GM06990 (cell line): ENCODE results near the gene CHAD.

Experiments
- DNase-seq: peaks from one replicate; pipeline ENCODE4 v3.0.0-alpha.2; 2011; ENCODE audit not compliant: insufficient read length; ENCODE audit errors: extremely low read depth
- H3K27me3 ChIP-seq: replicated peaks from 2 replicates; pipeline ENCODE4 v1.6.0; 2011; ENCODE audit warnings: low read length; ENCODE audit not compliant: control insufficient read depth, insufficient read depth
- H3K36me3 ChIP-seq: 2 replicates; pipeline ENCODE4 v1.5.1; 2011; ENCODE audit warnings: low read length; ENCODE audit not compliant: control insufficient read depth, insufficient read depth
- H3K4me3 ChIP-seq: replicated peaks from 2 replicates; pipeline ENCODE4 v1.5.1; 2011; ENCODE audit warnings: low read depth, mild to moderate bottlenecking, control low read depth, low read length
- CTCF ChIP-seq: IDR thresholded peaks from 2 replicates; pipeline ENCODE4 v1.5.1; 2011; ENCODE audit warnings: low read length, control low read depth, mild to moderate bottlenecking, inconsistent platforms; ENCODE audit not compliant: insufficient read depth, poor library complexity, severe bottlenecking

The CHAD gene

DNA sequence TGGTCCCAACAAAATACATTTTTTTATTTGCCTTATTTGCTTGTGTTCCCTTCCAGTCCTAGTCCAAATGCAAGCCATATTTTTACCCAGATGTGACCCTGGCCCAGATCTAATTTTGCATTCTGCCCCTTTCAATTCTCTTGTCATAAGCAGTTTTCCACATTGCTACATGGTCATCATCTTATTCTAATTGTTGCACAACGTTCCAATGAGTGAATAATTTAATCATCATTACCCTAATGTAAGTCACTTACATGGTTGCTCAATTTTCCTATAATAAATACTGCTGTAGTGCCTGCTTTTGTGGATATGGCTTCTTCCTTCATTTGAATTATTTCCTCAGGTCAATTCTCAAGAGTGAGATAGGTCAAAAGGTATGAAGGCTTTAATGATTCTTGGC, 22.8 kb upstream of the CHAD start:
- H3K27me3 ChIP-seq, result no peaks in the 10 kb centered on the region
- no peak for TF ChIP-seq CTCF
- no peaks in the 10 kb centered on the region for H3K36me3 ChIP-seq

GRCh38 chr17:50488880-50489279, 20.2 kb upstream of the CHAD start:
- no peak overlapping the region for H3K4me3 ChIP-seq
- no peak for TF ChIP-seq CTCF
- H3K27me3 ChIP-seq, result no peaks in the 10 kb centered on the region
- DNase-seq, result no peak
- peaks cover 6% of the 10 kb centered on the region for H3K36me3 ChIP-seq

More for the DNA sequence above, 22.8 kb upstream of the CHAD start:
- no peak overlapping the region for H3K4me3 ChIP-seq
- DNase-seq, result no peak

- Histone ChIP-seq H3K4me3 (no peak overlapping the region), H3K36me3 (peaks cover 6% of the 10 kb centered on the region), H3K27me3 (no peaks in the 10 kb centered on the region)
- DNase-seq, result no peak
- TF ChIP-seq CTCF, result no peak
These were observed 18.8 kb upstream of the CHAD start for GRCh38 chr17:50487213-50488096.

DNA sequence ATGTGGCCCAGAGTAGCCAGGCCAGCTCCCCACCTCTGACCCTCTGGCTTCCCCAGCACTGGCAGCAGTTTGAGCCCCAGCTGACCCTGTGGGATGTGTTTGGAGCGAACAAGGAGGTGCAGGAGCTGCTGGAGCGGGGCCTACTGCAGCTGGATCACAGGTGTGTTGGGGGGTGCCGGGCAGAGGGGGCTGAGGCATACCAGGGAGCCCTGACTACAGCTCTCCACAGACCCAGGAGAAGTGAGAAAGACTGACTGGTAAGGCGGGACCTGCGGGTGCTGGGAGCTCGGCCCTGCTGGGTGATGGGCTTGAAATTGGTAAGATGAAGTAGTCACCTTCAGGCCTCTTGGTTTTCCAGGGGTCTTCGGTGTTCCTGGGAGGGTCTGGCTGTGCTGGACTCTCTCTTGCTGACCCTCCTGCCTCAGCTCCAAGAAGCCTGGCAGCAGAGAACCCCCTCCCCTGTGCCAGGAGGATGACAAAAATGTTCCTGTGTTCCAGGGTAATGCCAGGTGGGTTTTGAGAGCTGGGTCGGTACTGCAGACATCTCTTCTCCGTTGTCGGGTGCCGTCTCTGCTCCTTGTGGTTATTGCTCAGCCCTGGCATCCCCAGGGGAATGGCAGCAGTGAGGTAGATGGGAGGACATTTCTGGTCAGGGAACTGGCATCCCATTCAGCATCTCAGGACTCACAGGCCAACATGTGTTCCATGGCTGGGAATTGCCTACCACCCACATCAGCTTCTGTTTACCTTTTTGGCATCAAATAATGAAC, 15.9 kb upstream of the CHAD start:
- DNase-seq, result no peak
- no peak for TF ChIP-seq CTCF
- H3K4me3 ChIP-seq, result no peak overlapping the region
- H3K36me3 ChIP-seq, result peaks cover 6% of the 10 kb centered on the region
- no peaks in the 10 kb centered on the region for H3K27me3 ChIP-seq

DNA sequence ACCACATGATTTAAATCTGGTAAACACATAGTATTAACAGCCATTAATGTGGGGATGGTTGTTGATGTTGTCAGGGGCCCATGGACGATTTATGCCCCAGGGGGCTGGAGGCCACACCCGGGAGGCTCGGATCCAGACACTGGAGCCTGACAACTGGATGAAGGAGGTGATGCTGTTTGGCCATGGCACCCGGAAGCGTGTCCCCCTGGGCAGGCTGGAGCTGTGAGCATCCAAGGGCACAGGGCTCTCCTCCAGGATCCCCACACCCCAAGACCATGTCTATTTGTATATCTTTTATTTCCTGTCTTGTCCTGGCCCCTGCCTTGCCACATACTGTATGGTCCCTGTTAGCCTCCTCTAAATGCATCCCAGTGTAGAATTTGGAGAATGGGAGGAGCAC, 14.6 kb upstream of the CHAD start:
- H3K36me3 ChIP-seq, result peaks cover 6% of the 10 kb centered on the region
- TF ChIP-seq CTCF, result no peak
- no peak for DNase-seq
- no peaks in the 10 kb centered on the region for H3K27me3 ChIP-seq
- H3K4me3 ChIP-seq, result no peak overlapping the region
